Ovary (tissue), 9 donors: Measurements from ENCODE around the gene LIMK2. TPM values are rescaled to one million over a fixed set of nuclear protein-coding genes. Genes with fewer than 3 reads are reported as not detected.

ENCODE experiments used
- DNase-seq, 5 donors: peaks; one replicate each; pipeline ENCODE4 v3.0.0-alpha.2; 2019 to 2020
- H3K27ac ChIP-seq, 2 donors: fragments of 200-600 bp; one replicate each; pipeline versions ENCODE4 v1.5.1 to v1.8.0; 2019 to 2022
- H3K27me3 ChIP-seq: fragments of 200-600 bp; one replicate; pipeline ENCODE4 v1.8.0; 2022
- H3K36me3 ChIP-seq: fragments of 200-600 bp; sonication (generic); one replicate; pipeline ENCODE4 v1.5.1; 2019
- H3K4me1 ChIP-seq: one replicate; pipeline ENCODE4 v1.8.1; 2013; ENCODE audit warnings: mild to moderate bottlenecking, moderate library complexity; ENCODE audit not compliant: insufficient read depth
- H3K4me3 ChIP-seq: fragments of 200-600 bp; sonication (generic); one replicate; pipeline ENCODE4 v1.5.1; 2017
- H3K9me3 ChIP-seq, 2 donors: fragments of 200-600 bp in 1 of 2; sonication (generic) in 1 of 2; one replicate each; pipeline versions ENCODE4 v1.5.1 to v1.8.1; 2013 to 2019; ENCODE audit warnings: mild to moderate bottlenecking in 1 of 2, moderate library complexity in 1 of 2
- CTCF ChIP-seq, 3 donors: fragments of 450-650 bp in 2 of 3; fragments of 200-600 bp in 1 of 3; IDR thresholded peaks; one replicate each; pipeline versions ENCODE4 v1.5.1 to v1.8.0; 2016 to 2022; ENCODE audit warnings: antibody characterized with exemption in 3 of 3, mild to moderate bottlenecking in 1 of 3
- EP300 ChIP-seq: sonication (generic); formaldehyde crosslinking; IDR thresholded peaks from one replicate; pipeline ENCODE4 v1.6.1; 2017; ENCODE audit warnings: antibody characterized with exemption
- POLR2A ChIP-seq: fragments of 450-650 bp; IDR thresholded peaks from one replicate; pipeline ENCODE4 v1.6.1; 2017; ENCODE audit warnings: antibody characterized with exemption, mild to moderate bottlenecking, moderate library complexity
- WGBS, 3 donors: extraction: QIAGEN DNeasy Blood & Tissue Kit in 1 of 3; methylation state at CpG; one replicate each; pipeline versions ENCODE4 v1.1.5 to v1.1.7; 2013 to 2017; 5-methylcytosine and 5-hydroxymethylcytosine counted together
- intact Hi-C, 4 donors: fragments of 100-400 bp; cut with DNase I; formaldehyde crosslinking; loops; one replicate each; pipeline versions ENCODE4 v1.11.0 to v1.15.1; 2022 to 2023
- polyA plus RNA-seq, 2 donors: library from polyadenylated mRNA; stranded (reverse); fragments of 200-250 nt in 1 of 2; fragments of 350-450 nt in 1 of 2; fragmentation: Illumina TruSeq in 1 of 2; extraction: RNeasy Lipid Tissue Mini Kit (QIAGEN cat#74804) in 1 of 2; gene quantifications; one replicate each; pipeline ENCODE4 v1.2.3, GENCODE V29; 2013 to 2014
- total RNA-seq, 7 donors: library from RNA; depleted of rRNA in 2 of 7; stranded (reverse); fragments of >200 nt in 2 of 7; fragmentation: NEBNext Ultra II Directional in 3 of 7; extraction: Animal tissue kit (Norgen Biotek cat#: 25700) in 3 of 7; gene quantifications; one replicate each; pipeline versions ENCODE4 v1.1.0 to v1.2.4, GENCODE V29; 2016 to 2023
- donor health status: DM: no; HTN: no; CAD: no; lungs with moderate emphysema.
- donor health status: DM: no; HTN: no; CAD: no.
- donor health status: Bipolar disorder and iron deficiency.
- donor health status: DM: yes; HTN: yes; CAD: no.
- donor health status: DM: no; HTN: no; CAD: no.
- donor health status: DM: yes; HTN: yes; CAD: no.

Gene LIMK2
- total and polyA plus RNA-seq, 9 donors: 19.0 to 63.7 (median 33.9) TPM

- H3K36me3 ChIP-seq: no peaks in the 10 kb centered on the region
- DNase-seq: no peak
- TF ChIP-seq EP300: no peak
- no peak for TF ChIP-seq POLR2A
- TF ChIP-seq CTCF (IDR thresholded peaks at IDR 0.05): no peak
- no peak overlapping the region for H3K27ac ChIP-seq
- H3K4me3 ChIP-seq: no peak overlapping the region
- H3K27me3 ChIP-seq: no peaks in the 10 kb centered on the region
- H3K4me1 ChIP-seq: no peaks in the 10 kb centered on the region
- WGBS, 3 donors: 83 to 94% (median 84%) methylated on average over 4 of the region's 4 CpGs
- intact Hi-C loops: no loop called here
- H3K9me3 ChIP-seq: no peaks in the 10 kb centered on the region
Measured at GRCh38 chr22:31321421-31321820, 109.3 kb downstream of the LIMK2 start.

GRCh38 chr22:31323578-31324550 is 111.8 kb downstream of the LIMK2 start:
- Histone ChIP-seq H3K9me3 (no peaks in the 10 kb centered on the region), H3K36me3 (no peaks in the 10 kb centered on the region), H3K4me1 (no peaks in the 10 kb centered on the region), H3K4me3 (no peak overlapping the region), H3K27me3 (no peaks in the 10 kb centered on the region), H3K27ac (no peak overlapping the region)
- no peak for DNase-seq
- TF ChIP-seq EP300: no peak
- TF ChIP-seq POLR2A: no peak
- TF ChIP-seq CTCF (IDR thresholded peaks at IDR 0.05): no peak
- WGBS, 3 donors: 79 to 88% (median 80%) methylated on average over 8 of the region's 8 CpGs
- intact Hi-C loops: no loop called here

- DNase-seq: no peak
- H3K4me3 ChIP-seq: no peak overlapping the region
- no peaks in the 10 kb centered on the region for H3K4me1 ChIP-seq
- WGBS, 3 donors: 91 to 96% (median 92%) methylated on average over 9 of the region's 9 CpGs
- TF ChIP-seq EP300 (no peak), POLR2A (no peak), CTCF (IDR thresholded peaks at IDR 0.05) (no peak)
- no peaks in the 10 kb centered on the region for H3K27me3 ChIP-seq
- no peaks in the 10 kb centered on the region for H3K9me3 ChIP-seq
- H3K36me3 ChIP-seq: no peaks in the 10 kb centered on the region
- intact Hi-C loops: no loop called here
- no peak overlapping the region for H3K27ac ChIP-seq
Measured at GRCh38 chr22:31326877-31327276, 114.8 kb downstream of the LIMK2 start.

GRCh38 chr22:31327806-31328543 is 115.9 kb downstream of the LIMK2 start:
- Histone ChIP-seq H3K27ac (no peak overlapping the region), H3K9me3 (no peaks in the 10 kb centered on the region), H3K36me3 (no peaks in the 10 kb centered on the region), H3K4me1 (no peaks in the 10 kb centered on the region), H3K27me3 (no peaks in the 10 kb centered on the region), H3K4me3 (no peak overlapping the region)
- no peak for DNase-seq
- no peak for TF ChIP-seq POLR2A
- no peak for TF ChIP-seq CTCF (IDR thresholded peaks at IDR 0.05)
- no peak for TF ChIP-seq EP300
- intact Hi-C loops: no loop called here
- WGBS, 3 donors: 80 to 90% (median 85%) methylated on average over 9 of the region's 9 CpGs
